ENCODE results near the gene RNF141.

Gene RNF141

GRCh38 chr11:10480026-10480425 lies 61.0 kb downstream of the RNF141 start:
- DNase-seq = no peak

- no peak for DNase-seq
Observed at GRCh38 chr11:10478574-10479550, 62.1 kb downstream of the RNF141 start.

GRCh38 chr11:10478066-10478465 lies 62.9 kb downstream of the RNF141 start:
- DNase-seq = no peak

- no peak for DNase-seq
Observed at GRCh38 chr11:10477690-10478046, 63.3 kb downstream of the RNF141 start.

- no peak for DNase-seq
Observed at GRCh38 chr11:10476927-10477689, 63.9 kb downstream of the RNF141 start.

- DNase-seq = no peak
Observed at GRCh38 chr11:10476342-10476741, 64.6 kb downstream of the RNF141 start.

GRCh38 chr11:10474551-10474950 lies 66.4 kb downstream of the RNF141 start:
- no peak for DNase-seq

- DNase-seq = no peak
Observed at GRCh38 chr11:10473371-10473770, 67.6 kb downstream of the RNF141 start.

GRCh38 chr11:10462746-10463300 lies 78.2 kb downstream of the RNF141 start:
- no peak for DNase-seq

All from GOT3 (cell line).